ENCODE measurements around the gene TSPAN33.

DNA sequence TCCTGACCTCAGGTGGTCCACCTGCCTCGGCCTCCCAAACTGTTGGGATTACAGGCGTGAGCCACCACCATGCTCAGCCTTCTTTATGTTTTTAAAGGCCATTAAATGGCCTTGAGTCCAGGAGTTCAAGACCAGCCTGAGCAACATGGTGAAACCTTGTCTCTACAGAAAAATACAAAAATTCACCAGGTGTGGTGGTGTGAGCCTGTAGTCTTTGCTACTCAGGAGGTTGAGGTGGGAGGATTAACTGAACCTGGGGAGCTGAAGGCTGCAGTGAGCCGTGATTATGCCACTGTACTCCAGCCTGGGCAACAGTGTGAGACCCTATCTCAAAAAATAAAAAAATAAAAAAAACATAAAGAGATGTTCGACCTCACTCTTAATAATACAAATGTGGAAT lies 54.9 kb downstream of the TSPAN33 start:
- TF ChIP-seq, protein P1, sequence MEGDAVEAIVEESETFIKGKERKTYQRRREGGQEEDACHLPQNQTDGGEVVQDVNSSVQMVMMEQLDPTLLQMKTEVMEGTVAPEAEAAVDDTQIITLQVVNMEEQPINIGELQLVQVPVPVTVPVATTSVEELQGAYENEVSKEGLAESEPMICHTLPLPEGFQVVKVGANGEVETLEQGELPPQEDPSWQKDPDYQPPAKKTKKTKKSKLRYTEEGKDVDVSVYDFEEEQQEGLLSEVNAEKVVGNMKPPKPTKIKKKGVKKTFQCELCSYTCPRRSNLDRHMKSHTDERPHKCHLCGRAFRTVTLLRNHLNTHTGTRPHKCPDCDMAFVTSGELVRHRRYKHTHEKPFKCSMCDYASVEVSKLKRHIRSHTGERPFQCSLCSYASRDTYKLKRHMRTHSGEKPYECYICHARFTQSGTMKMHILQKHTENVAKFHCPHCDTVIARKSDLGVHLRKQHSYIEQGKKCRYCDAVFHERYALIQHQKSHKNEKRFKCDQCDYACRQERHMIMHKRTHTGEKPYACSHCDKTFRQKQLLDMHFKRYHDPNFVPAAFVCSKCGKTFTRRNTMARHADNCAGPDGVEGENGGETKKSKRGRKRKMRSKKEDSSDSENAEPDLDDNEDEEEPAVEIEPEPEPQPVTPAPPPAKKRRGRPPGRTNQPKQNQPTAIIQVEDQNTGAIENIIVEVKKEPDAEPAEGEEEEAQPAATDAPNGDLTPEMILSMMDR (tag by site-specific recombination; IDR thresholded peaks at IDR 0.05): no peak
- no peak for TF ChIP-seq ZNF140 (tag by site-specific recombination; IDR thresholded peaks at IDR 0.05)
- TF ChIP-seq ZNF707 (tag by site-specific recombination; IDR thresholded peaks at IDR 0.05): no peak
- no peak for TF ChIP-seq ZNF529 (tag by site-specific recombination; IDR thresholded peaks at IDR 0.05; ENCODE audit: insufficient replicate concordance)
- no peak for TF ChIP-seq ZNF600 (tag by site-specific recombination; IDR thresholded peaks at IDR 0.05)
- no peak for TF ChIP-seq ZNF366 (tag by site-specific recombination; conservative IDR thresholded peaks at IDR 0.05)
- TF ChIP-seq, protein P2, sequence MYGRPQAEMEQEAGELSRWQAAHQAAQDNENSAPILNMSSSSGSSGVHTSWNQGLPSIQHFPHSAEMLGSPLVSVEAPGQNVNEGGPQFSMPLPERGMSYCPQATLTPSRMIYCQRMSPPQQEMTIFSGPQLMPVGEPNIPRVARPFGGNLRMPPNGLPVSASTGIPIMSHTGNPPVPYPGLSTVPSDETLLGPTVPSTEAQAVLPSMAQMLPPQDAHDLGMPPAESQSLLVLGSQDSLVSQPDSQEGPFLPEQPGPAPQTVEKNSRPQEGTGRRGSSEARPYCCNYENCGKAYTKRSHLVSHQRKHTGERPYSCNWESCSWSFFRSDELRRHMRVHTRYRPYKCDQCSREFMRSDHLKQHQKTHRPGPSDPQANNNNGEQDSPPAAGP (tag by site-specific recombination; IDR thresholded peaks at IDR 0.05): no peak

Data from HEK293 (cell line).